ENCODE measurements around the gene EDEM1.

Gene EDEM1

GRCh38 chr3:5198986-5199731 lies 11.7 kb downstream of the EDEM1 start:
- no peak for DNase-seq (ENCODE audit: low read depth)

- DNase-seq (ENCODE audit: low read depth): no peak
Measured at GRCh38 chr3:5201536-5201935, 14.0 kb downstream of the EDEM1 start.

GRCh38 chr3:5202222-5202621 lies 14.7 kb downstream of the EDEM1 start:
- no peak for DNase-seq (ENCODE audit: low read depth)

GRCh38 chr3:5205165-5205941 lies 17.8 kb downstream of the EDEM1 start:
- no peak for DNase-seq (ENCODE audit: low read depth)

GRCh38 chr3:5210926-5211325 lies 23.4 kb downstream of the EDEM1 start:
- DNase-seq (ENCODE audit: low read depth): no peak

GRCh38 chr3:5212628-5213573 lies 25.4 kb downstream of the EDEM1 start:
- no peak for DNase-seq (ENCODE audit: low read depth)

GRCh38 chr3:5213574-5213966 lies 26.1 kb downstream of the EDEM1 start:
- DNase-seq (ENCODE audit: low read depth): no peak

- no peak for DNase-seq (ENCODE audit: low read depth)
Measured at GRCh38 chr3:5214352-5214751, 26.8 kb downstream of the EDEM1 start.

- no peak for DNase-seq (ENCODE audit: low read depth)
Measured at GRCh38 chr3:5217824-5218595, 30.5 kb downstream of the EDEM1 start.

- DNase-seq (ENCODE audit: low read depth): no peak
Measured at GRCh38 chr3:5218815-5219214, 31.3 kb downstream of the EDEM1 start.

GRCh38 chr3:5219216-5219615 lies 31.7 kb downstream of the EDEM1 start:
- no peak for DNase-seq (ENCODE audit: low read depth)

- DNase-seq (ENCODE audit: low read depth): no peak
Measured at GRCh38 chr3:5220193-5220592, 32.7 kb downstream of the EDEM1 start.

GRCh38 chr3:5220667-5221431 lies 33.3 kb downstream of the EDEM1 start:
- no peak for DNase-seq (ENCODE audit: low read depth)

- DNase-seq (ENCODE audit: low read depth): no peak
Measured at GRCh38 chr3:5221701-5222100, 34.2 kb downstream of the EDEM1 start.

GRCh38 chr3:5222283-5223005 lies 34.9 kb downstream of the EDEM1 start:
- DNase-seq (ENCODE audit: low read depth): no peak

- DNase-seq (ENCODE audit: low read depth): no peak
Measured at GRCh38 chr3:5226783-5227182, 39.3 kb downstream of the EDEM1 start.

- no peak for DNase-seq (ENCODE audit: low read depth)
Measured at GRCh38 chr3:5227812-5228211, 40.3 kb downstream of the EDEM1 start.

- no peak for DNase-seq (ENCODE audit: low read depth)
Measured at GRCh38 chr3:5229414-5229813, 41.9 kb downstream of the EDEM1 start.

- no peak for DNase-seq (ENCODE audit: low read depth)
Measured at GRCh38 chr3:5231074-5231473, 43.6 kb downstream of the EDEM1 start.

GRCh38 chr3:5231487-5231886 lies 44.0 kb downstream of the EDEM1 start:
- no peak for DNase-seq (ENCODE audit: low read depth)

Data from GM04504 (cell line).